GM19035 (cell line): ENCODE results near the gene KDM1B.
A peak's percentile ranks its signal among the peaks of the same experiment; 100 is the strongest.
"Not testable (repeated sequence)": the region's sequence is repeated elsewhere in the genome, so short reads cannot be mapped to it uniquely, and the experiment has no call there.

Experiments
- ATAC-seq: cut with Tn5 transposase; IDR thresholded peaks from one replicate; pipeline ENCODE4 v1.9.1; 2021; ENCODE audit not compliant: unreplicated experiment

Gene KDM1B

DNA sequence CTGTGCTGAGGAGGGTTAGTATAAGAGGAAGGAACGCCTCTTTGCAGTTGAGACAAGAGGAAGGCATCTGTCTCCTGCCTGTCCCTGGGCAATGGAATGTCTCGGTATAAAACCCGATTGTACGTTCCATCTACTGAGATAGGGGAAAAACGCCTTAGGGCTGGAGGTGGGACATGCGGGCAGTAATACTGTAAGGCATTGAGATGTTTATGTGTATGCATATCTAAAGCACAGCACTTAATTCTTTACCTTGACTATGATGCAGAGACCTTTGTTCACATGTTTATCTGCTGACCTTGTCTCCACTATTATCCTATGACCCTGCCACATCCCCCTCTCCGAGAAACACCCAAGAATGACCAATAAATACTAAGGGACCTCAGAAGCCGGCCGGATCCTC lies 71.9 kb downstream of the KDM1B start:
- ATAC-seq = not testable (repeated sequence)

DNA sequence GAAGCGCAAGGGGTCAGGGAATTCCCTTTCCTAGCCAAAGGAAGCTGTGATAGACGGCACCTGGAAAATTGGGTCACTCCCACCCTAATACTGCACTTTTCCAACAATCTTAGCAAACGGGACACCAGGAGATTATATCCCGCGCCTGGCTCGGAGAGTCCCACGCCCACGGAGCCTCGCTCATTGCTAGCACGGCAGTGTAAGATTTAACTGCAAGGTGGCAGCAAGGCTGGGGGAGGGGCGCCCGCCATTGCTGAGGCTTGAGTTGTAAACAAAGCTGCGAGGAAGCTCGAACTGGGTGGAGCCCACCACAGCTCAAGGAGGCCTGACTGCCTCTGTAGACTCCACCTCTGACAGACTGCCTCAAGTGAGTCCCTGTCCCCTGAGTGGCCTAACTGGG lies 73.4 kb downstream of the KDM1B start:
- ATAC-seq = not testable (repeated sequence)

DNA sequence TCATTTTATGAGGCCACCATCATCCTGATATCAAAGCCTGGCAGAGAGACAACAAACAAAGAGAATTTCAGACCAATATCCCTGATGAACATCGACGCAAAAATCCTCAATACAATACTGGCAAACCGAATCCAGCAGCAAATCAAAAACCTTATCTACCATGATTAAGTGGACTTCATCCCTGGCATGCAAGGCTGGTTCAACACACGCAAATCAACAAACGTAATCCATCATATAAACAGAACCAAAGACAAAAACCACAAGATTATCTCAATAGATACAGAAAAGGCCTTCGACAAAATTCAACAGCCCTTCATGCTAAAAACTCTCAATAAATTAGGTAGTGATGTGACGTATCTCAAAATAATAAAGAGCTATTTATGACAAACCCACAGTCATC lies 76.6 kb downstream of the KDM1B start:
- not testable (repeated sequence) for ATAC-seq

GRCh38 chr6:18233770-18234169 lies 78.5 kb downstream of the KDM1B start:
- ATAC-seq = not testable (repeated sequence)

GRCh38 chr6:18234564-18234963 lies 79.3 kb downstream of the KDM1B start:
- no peak for ATAC-seq

DNA sequence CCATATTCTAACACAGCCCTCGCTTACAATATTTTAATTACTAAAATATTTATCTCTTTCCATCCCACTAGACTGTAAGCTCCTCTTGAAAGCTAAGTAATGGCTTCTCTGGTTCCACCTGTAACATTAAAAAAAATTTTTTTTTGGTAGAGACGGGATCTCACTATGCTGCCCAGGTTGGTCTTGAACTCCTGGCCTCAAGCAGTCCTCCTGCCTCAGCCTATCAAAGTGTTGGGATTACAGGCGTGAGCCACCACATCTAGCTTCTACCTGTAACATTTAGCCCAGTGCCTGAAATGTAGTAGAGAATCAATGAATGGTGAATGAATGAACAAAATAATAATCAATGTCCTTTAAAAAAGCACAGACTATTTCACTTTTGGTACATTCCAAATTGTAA lies 80.3 kb downstream of the KDM1B start:
- ATAC-seq = no peak

DNA sequence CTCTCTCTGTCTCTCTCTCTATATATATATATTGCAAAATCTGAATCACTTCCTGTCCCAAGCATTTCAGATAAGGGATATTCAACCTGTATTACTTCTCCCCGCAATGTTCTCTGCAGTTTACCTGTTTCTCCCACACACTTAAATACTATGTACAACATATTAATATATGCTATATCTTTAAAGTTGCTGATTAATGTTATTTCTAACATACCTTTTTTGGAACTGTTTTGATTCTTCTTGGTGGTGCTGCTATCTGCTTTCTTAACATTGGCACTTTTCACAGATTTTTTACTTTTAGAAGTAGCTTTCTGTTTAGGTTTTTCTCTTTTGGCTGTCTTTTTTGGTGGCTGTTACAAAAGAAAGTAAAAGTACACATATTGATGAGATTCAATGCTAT lies 81.9 kb downstream of the KDM1B start:
- ATAC-seq = no peak

DNA sequence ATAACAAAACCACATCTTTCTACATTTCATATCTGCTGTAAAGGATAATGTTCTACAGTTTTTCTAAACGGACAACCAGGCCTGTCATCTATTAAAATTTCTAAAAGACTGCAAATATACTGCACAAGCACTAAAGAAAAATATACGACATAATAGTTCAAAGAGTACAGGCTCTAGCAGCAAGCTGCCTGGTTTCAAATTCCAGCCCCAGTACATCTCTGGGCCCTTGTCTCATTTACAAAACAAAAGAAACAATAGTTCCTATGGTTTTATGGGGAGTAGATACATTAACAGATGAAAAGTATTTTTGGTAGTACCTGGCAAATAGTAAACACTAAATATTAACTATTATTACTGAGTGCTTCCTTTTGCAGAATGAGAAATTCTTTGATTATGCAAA lies 85.0 kb downstream of the KDM1B start:
- ATAC-seq = no peak

- no peak for ATAC-seq
Observed at GRCh38 chr6:18241208-18242038, 86.2 kb downstream of the KDM1B start.

DNA sequence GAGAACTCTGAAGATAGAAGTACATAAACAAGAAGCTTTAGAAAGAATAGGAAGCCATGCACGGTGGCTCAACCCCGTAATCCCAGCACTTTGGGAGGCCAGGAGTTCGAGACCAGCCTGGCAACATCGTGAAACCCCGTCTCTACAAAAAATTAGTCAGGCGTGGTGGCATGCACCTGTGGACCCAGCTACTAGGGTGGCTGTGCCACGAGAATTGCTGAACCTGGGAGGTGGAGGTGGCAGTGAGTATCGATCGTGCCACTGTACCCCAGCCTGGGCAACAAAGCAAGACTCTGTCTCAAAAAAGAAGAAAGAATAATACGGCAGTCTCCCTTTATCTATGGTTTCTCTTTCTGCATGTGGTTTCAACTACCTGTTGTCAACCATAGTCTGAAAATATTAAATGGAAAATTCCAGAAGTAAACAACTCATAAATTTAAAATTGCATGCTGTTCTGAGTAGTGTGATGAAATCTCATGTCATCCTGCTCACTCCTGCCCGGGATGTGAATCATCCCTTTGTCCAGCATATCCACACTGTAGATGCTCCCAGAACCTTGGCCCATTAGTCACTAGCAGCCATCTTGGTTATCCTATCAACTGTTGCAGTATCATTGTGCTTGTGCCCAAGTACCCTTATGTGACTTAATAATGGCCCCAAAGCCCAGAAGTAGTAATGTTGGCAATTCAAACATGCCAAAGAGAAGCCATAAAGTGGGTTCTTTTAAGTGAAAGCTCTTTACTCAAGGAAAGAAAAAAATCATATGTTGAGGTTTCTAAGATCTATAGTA lies 87.0 kb downstream of the KDM1B start:
- no peak for ATAC-seq

GRCh38 chr6:18243302-18243893 lies 88.2 kb downstream of the KDM1B start:
- no peak for ATAC-seq

- ATAC-seq = no peak
Observed at GRCh38 chr6:18244251-18244650, 89.0 kb downstream of the KDM1B start.

GRCh38 chr6:18245079-18245478 lies 89.9 kb downstream of the KDM1B start:
- no peak for ATAC-seq

DNA sequence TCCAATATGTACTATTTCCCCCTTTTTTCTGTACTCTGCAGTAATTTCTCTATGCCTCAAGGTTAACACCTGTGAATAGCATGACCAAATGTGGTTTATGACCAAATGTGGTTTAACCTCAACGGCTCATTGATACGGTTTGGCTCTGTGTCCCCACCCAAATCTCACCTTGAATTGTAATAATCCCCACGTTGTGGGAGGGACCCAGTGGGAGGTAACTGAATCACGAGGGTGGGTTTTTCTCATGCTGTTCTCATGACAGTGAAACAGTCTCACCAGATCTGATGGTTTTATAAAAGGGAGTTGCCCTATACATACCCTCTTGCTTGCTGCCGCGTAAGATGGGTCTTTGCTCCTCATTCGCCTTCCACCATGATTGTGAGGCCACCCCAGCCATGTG lies 90.4 kb downstream of the KDM1B start:
- peak; percentile 46 for ATAC-seq

DNA sequence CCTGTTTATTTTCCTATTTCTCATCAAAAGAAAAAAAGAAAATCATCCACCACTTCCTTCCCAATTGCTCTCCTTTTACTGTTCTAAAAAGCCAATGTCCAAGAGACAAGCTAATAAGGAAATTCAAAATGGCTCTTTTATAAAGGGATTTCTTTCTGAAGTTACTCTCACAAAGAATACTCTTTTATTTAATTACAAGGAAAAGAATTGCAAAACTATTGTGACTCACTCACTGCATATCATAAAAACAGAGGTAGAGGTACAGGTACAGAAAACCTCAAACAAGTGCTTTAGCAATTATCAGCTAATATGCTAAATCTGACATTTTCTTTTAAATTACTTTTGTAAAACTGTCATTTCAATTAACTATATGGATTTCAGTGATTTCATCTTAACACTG lies 91.0 kb downstream of the KDM1B start:
- ATAC-seq = no peak

- no peak for ATAC-seq
Observed at GRCh38 chr6:18247002-18247401, 91.8 kb downstream of the KDM1B start.

GRCh38 chr6:18248698-18249097 lies 93.5 kb downstream of the KDM1B start:
- ATAC-seq = no peak

- no peak for ATAC-seq
Observed at GRCh38 chr6:18249271-18249670, 94.0 kb downstream of the KDM1B start.

DNA sequence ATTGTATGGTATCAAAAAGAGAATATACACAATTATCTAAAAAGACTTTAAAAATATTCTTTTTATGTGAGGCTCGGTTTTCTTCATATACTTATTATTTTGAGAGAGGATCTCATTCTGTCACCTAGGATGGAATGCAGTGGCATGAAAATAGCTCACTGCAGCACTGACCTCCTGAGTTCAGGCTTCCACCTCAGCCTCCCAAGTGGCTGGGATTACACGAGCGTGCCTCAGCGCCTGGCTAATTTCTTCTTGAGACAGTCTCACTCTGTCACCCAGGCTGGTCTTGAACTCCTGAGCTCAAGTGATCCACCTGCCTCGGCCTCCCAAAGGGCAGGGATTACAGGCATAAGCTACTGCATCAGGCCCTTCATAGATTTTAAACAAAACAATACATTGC lies 98.4 kb downstream of the KDM1B start:
- no peak for ATAC-seq

- no peak for ATAC-seq
Observed at GRCh38 chr6:18254793-18255192, 99.6 kb downstream of the KDM1B start.

DNA sequence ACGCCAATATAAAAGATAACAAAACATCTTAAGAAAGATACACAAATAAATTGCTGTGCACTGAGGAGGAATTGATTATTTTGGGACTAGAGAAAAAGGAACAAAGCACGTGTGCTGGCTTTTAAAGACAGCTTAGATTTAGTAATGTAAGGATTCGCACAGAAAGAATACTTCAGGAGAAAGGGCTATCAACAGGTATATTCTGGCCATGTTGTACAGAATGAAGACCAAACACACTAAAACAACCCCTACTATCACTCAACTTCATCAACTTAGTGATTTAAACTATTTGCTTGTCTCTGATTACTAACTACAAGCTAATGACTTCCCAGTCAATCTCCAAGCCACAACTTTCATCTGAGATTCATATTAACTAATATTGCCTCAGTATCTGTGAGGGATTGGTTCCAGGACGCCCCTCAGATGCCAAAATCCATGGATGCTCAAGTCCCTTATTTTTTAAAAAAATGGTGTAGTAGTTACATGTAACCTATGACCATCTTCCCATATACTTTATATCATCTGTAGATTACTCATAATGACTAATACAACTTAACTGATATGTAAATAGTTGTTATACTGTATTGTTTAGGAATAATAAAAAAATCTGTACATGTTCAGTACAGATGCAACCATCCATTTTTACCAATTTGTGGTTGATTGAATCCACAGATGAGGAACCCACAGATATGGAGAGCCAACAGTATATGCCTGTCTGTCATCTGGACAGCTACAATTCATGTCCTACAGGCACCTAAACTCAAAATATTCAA lies 104.6 kb downstream of the KDM1B start:
- no peak for ATAC-seq
